Measurements from ENCODE around the gene CDC42SE2.

The CDC42SE2 gene, protein sequence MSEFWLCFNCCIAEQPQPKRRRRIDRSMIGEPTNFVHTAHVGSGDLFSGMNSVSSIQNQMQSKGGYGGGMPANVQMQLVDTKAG

DNA sequence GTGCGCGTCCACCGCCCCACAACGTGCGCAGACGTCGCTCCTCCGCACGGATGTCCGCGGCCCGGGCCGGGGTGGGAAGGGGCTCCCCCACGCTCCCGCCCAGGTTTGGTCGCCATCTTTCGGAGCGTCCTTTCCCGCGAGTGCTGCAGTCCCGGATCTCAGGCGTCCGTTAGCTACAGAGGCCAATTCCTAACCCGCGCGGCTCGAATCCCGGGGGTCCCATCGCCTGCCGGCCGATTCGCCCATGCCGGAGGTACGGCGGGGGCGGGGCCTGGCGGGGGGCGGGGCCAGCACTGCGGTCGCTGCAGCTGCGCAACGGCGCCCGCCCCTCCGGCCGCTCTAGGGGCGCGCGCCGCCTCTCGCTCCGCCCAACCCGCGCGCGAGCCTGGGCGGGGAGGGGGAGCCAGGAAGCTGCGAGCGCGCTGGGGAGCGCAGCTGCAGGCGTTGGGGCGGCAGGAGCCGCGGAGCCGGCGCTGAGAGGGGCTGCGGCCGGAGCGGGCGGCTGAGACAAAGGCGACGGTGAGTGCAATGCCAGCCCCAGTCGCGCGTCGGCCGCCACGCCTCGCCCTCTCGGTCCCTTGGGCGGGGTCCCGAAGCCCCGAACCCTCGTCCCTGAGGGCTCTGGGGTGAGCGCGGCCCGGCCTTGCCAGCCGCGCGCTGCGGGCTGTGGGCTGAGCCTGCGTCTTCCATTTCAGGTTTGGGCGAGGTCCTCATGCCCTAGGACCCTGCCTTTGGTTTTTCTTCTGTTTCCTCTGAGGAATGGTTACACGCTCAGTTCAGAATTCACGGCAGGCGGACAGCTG is at the start of gene CDC42SE2:
Gene CDC42SE2, plus strand, starts transcription at position 406 of the 803 bp plus-strand sequence. CDS start 95,441 bp downstream, outside the sequence.
- DNase-seq (ENCODE audit: low read depth): peak; percentile 66

DNA sequence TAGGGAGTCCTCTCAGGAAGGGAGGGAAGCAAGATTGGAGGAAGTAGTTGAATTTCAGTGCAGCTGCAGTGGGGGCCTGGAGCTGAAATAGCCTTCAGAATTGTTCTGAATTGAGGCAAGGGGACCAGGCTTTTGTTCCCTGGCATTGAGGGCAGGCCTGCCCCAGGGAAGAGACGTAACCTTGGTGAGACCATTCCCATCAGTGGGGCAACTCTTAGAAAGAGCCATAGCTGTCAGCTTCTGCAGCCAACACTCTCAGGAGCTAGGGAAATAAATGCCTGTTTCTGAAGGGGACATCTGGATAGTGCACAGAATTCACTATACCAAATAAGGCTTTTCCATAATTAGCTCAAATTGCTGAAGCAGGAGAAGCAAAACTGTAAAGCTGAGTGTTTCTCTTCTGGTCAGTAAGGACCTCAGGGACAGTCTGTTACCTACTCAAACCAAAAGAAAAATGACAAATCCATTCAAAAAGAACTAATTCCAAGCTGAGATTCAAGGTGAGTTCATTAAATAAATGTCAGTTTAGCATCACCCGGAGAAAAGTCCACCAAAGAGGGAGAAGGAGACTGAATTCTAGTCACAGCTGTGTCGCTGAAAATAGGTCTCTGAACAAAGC is 49.1 kb upstream of the CDC42SE2 start:
- DNase-seq (ENCODE audit: low read depth): no peak

DNA sequence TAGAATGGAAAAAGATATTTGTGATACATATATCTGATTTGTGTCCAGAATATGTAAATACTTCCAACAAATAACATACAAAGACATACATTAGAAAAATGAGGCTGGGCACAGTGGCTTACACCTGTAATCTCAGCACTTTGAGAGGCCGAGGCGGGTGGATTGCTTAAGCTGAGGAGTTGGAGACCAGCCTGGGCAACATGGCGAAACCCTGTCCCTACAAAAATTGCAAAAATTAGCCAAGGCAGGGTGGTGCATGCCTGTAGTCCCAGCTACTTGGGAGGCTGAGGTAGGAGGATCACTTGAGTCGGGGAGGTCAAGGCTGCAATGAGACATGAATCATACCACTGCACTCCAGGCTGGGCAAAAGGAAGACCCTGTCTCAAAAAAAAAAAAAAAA is 46.1 kb upstream of the CDC42SE2 start:
- DNase-seq (ENCODE audit: low read depth): no peak

DNA sequence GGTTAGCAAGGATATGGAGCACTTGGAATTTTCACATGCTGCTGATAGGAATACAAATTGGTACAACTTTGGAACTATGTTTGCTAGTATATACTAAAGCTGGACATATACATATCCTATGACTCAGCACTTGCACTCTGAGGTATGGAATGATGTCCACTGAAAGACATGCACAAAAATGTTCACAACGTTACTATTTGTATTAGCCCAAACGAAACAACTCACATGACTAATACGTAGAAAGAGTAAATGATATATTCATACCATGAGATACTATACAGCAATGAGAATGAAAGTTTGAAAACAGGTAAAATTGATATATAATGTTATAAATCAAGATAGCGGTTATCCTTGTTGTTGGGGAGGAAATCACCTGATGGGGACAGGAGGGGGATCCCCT is 45.5 kb upstream of the CDC42SE2 start:
- DNase-seq (ENCODE audit: low read depth): no peak

DNA sequence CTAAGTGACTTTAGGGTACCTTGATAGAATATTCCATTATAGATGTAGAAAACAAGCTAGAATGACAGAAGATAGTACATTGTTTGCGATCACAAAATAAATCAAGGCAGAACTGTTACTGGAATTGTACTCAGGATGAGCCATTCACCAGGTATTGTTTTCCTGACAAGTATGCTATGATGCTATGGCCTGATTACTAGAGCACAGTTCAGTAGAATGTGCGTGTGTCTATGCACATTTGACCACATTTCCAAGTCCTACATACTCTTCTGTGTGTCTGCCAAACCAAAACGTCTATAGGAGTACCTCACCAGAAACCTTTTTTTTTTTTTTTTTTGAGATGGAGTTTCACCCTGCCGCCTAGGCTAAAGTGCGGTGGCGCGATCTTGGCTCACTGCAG is 43.3 kb upstream of the CDC42SE2 start:
- DNase-seq (ENCODE audit: low read depth): no peak

DNA sequence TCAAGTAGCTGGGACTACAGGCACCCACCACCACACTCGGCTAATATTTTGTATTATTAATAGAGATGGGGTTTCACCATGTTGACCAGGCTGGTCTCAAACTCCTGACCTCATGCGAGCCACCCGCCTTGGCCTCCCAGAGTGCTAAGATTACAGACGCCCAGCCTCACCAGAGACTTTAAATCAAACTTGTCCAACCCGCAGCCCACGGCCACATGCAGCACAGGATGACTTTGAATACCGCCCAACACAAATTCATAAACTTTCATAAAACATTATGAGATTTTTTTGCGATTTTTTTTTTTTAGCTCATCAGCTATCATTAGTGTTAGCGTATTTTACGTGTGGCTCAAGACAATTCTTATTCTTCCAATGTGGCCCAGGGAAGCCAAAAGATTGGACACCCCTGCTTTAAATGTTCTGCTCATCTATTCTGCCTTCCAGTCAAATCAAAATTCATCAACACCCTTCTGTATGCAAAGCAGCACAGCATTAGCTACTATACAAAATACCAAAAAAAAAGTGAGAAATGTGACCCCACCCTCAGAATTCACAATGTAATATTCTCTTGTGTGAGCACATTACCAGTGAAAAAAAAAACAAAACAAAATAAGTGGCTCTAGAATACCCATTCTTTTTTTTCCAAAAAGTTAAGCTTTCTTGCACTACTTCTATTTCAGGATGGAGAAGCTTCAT is 42.7 kb upstream of the CDC42SE2 start:
- DNase-seq (ENCODE audit: low read depth): no peak

DNA sequence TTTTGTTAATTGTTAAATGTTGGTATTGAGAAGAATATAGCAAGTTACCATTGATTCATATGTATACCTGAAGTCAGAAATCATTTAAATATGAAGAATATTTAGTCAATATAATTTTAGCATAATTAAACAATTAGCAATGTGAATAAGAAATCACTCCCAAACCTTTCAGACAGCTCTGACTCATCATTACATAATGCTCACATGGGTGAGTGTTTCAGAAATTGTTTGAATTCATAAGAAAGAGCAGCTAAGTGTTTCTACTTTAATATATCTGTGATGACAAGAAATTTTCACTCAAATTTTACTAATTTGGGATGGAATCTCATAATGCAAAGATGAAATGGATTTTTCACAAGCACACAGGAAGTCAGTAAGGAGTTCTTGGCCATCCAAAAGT is 42.0 kb upstream of the CDC42SE2 start:
- DNase-seq (ENCODE audit: low read depth): no peak

DNA sequence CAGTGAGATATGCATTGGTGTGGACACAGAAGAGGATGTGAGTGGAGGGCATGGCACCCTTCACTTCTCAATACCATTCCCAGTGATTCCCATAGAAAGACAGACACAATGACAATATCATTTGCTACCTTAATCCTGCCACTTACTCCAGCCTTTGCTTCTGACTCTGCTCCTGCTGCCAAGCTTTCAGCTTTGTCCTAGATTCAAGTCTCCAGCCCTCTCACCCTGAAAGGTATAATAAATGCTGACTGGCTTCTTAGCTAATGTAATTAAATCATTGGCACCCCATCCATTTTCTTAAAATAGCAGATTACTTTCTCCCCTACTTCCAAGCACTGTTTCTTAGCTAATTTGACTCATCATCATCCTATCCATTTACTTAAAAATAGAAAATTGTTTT is 41.1 kb upstream of the CDC42SE2 start:
- no peak for DNase-seq (ENCODE audit: low read depth)

DNA sequence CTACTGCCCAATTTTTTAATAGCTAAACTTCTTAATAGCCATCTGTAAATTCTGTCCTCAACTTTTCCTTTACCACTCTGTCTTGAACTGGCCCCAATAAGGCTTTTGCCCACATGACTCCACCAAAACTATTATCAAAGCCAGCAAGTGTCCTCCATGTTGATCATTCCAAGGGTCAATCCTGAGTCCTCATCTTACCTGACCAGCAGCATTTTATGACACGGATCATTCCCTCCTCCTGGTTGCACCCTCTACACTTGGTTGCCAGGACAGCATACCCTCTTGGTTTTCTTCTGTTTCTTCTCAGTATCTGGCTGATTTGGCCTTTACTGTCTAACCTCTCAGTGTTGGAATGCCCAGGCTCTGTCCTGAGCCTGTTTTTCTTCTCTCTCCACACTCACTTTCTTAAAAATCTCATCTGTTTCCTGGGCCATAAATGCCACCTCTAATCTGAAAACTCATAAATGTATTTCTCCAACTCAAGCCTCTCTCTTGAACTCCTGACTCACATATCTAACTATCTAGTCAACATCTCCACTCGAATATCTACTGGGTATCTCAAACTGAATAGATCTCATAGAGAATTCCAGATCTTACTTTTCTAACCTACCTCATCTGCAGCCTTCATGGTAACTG is 40.0 kb upstream of the CDC42SE2 start:
- DNase-seq (ENCODE audit: low read depth): no peak

DNA sequence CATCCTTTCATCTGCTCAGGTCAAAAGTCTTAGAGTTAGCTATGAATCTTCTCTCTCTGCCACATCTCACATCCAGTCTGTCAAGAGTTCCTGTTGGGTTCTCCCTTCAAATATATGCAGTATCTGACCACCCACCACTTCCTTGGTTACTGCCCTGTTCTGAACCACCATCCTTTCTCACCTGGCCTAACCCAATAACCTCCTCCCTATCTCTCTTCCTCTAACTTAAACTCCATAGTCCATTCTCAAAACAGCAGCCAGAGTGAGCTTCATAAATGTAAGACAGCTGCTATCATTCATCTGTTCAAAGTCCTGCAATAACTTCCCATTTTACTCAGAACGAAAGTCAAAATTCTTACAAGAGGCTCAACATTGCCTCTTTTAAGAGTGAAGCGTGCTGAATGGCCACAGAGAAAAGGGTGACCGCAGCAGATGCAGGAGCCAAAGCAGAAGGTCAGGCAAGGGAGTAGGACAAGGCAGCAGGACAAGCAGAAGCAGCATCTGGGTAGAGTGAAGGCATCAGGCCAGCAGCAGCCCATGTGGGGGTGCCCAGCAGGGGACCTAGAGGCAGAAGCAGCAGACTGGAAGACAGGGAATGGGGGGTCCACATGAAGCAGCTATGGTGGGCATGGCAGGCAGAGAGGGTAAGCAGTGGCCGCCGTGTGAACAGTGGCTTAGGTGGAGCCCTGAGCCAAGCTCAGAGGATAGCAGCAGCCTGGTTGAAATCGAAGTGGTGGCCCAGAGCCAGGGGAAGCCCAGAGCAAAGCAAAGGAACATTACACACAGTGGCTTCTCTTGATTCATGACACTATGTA is 39.3 kb upstream of the CDC42SE2 start:
- no peak for DNase-seq (ENCODE audit: low read depth)

DNA sequence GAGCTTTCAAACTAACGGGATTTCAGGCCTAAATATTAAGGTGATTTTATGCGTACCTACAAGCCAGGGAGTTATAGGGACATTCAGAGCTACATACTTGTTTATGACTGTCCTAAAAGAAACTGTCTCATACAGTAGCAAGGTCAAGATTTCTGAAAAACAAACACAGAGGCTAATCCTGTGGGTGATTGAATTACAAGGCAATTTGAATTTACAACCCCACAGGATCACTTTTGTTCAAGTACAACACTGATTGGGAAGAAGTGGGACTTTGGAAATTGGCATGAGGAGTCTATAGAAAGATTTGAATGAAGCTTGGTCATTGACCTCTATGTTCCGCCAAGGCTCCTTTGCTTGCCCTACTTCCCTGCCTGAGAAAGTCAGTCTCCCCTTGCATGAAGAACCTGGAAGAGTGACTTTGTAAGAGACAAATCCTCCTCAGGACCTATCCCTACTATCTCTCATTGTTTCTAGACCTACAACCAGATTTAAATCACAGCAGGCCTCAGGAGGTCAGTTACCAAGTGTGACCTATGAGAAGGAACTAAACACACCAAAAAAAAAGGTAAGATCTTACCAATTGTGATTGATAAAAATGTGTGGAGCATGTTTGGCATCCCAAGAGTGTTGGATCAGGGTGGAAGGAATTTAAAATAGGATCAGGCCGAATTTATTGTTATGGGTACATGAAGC is 38.4 kb upstream of the CDC42SE2 start:
- DNase-seq (ENCODE audit: low read depth): no peak

DNA sequence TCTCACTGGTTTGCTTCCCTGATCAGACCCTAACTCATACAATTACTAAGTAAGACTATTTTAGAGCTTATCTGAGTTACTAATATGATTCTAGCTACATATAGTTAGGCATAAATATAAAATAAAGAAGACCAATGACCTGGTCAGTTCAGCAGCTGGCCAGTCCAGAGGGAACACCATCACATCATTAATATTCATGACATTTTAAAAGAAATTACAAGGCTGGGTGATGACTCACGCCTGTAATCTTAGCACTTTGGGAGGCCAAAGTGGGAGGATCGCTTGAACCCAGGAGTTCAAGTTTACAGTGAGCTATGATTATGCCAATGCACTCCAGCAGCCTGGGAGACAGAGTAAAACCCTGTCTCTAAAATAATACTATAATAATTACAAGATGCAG is 37.0 kb upstream of the CDC42SE2 start:
- DNase-seq (ENCODE audit: low read depth): no peak

DNA sequence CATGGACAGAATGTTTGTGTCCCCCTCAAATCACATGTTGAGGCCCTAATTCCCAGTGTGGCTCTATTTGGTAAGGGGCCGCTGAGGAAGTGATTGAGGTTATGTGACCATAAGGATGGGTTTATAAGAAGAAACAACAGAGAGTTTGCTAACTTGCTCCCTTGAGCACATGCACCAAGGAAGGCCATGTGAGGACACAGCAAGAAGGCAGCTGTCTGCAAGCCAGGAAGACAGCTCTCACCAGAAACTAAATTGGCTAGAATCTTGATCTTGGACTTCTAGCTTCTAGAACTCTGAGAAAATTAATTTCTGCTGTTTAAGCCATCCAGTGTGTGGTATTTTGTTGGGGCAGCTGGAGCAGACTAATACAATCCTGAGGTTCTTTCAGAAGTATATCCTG is 35.2 kb upstream of the CDC42SE2 start:
- DNase-seq (ENCODE audit: low read depth): no peak

DNA sequence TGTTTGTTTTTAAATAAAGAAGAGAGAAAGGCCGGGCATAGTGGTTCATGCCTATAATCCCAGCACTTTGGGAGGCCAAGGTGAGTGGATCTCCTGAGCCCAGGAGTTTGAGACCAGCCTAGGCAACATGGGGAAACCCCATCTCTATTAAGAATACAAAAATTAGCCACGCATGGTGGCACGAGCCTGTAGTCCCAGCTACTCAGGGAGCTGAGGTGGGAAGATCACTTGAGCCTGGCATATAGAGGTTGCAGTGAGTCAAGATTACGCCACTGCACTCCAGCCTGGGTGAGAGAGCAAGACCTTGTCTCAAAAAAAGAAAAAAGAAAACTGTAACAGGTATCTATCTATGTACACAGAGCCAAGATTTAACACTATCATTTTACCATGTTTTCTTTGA is 34.2 kb upstream of the CDC42SE2 start:
- DNase-seq (ENCODE audit: low read depth): no peak

DNA sequence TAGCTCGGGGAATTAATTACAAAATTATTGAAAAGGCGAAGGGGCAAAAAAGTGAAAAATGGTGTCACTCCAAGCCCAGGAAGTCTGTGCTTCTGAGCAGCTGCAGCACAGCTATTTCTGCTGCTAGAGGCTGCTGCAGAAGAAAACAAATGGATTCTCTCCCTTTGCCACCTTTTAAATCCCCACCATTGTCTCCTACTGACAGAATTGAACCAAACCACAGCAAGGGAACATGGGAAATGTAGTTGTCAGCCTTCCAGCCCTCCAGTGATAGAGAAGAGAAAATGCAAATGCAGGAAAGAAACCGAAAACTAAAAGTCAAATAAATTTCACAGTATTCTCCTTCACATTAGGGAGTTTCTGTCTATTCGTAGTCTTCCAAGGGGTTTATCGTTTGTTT is 33.4 kb upstream of the CDC42SE2 start:
- no peak for DNase-seq (ENCODE audit: low read depth)

DNA sequence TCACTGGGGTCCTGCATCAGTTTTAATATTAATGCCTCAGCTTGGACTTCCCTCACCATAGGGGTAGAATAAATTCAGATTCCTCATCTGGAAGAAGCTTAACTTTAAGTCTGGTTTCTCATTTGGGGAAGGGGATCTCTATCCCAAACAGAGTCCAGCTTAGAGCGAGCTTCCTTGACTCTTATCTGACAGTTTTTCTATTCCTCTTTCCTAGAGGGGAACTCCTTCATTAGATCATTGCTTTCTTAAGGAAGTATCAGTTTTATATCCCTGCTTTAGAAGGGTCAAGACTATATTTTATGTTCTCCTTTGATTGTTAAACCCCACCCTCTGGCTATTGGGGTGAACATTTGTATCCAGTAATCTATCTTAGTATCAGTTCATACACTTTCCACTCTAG is 24.2 kb upstream of the CDC42SE2 start:
- no peak for DNase-seq (ENCODE audit: low read depth)

DNA sequence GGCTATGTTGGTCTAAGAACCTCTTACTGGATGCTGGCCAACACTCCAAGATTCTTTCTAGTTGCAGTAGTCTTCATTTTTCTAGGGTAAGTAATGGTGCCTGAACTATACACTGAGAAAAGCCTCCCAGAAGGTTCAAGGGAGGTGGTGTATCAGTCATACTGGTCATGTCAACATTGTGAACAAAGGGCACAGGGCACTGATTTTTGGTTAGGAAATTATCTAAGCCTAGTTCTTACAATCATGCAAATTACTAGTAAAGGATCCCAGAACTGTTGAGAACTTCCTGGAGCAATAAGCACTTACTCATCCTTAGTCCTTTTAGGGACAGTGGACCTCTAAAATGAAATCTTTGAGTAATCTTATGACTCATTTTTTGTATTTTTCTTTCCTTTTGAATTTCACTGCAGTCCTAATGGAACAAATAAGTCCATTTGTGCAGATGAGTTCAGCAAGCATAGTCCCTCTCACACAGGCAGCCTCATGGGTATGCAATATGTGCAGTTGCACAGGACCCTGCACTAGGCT is 21.1 kb upstream of the CDC42SE2 start:
- peak; percentile 70 for DNase-seq (ENCODE audit: low read depth)

DNA sequence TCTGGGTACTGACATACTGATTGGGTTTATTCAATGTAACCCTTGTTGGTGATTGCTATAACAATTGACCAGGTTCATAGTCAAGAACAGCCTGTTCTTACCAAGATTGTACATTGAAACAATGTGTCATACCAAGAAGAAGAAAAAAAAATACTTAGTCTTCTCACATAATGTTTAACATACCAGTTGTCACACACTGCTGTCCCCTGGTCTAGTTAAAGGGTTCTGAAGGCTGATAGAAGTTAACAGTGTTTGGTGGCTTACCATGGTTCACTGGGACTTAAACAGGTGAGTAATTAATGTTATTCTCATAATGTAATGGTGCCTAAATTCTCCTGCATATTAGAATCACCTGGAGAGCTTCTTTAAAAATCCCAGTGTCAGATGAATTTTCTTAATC is 18.5 kb upstream of the CDC42SE2 start:
- no peak for DNase-seq (ENCODE audit: low read depth)

DNA sequence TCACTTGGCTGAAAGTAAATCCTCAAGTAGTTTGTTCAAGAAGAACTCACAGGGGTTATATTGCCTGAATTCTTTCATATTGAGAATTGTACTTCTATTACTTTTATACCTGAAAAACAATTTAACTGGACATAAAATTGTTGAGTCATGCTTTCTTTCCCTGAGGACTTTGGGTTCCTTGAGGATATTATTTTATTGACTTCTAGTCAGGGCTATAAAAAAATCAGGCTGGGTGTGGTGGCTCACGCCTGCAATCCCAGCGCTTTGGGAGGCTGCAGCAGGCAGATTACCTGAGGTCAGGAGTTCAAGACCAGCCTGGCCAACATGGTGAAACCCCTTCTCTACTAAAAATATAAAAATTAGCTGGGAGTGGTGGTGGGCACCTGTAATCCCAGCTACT is 17.9 kb upstream of the CDC42SE2 start:
- DNase-seq (ENCODE audit: low read depth): no peak

DNA sequence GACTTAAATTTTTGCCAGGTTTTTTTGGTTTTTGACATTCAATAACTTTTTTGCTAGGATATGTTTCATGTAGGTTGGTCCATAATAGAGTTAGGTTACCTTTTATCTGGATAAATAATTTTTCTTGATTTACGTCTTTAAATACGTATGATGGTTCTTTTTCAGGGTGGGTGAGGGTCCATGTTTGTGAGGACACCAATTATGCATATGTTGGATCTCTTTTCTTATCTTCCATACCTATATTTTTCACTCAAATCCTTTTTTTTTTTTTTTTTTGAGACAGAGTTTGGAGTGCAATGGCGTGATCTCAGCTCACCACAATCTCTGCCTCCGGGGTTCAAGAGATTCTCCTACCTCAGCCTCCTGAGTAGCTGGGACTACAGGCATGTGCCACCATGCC is 17.3 kb upstream of the CDC42SE2 start:
- no peak for DNase-seq (ENCODE audit: low read depth)

Measured in fibroblast of the conjunctiva (primary cell).